Activated CD4-positive, alpha-beta T cell treated with anti-CD3 and anti-CD28 coated beads, Interleukin-2, amount 50 U/mL, for 16 hours (primary cell): ENCODE results near the gene ADD1.

Experiments
- DNase-seq: peaks from one replicate; pipeline ENCODE4 v3.0.0-alpha.2; 2020

Gene ADD1

DNA sequence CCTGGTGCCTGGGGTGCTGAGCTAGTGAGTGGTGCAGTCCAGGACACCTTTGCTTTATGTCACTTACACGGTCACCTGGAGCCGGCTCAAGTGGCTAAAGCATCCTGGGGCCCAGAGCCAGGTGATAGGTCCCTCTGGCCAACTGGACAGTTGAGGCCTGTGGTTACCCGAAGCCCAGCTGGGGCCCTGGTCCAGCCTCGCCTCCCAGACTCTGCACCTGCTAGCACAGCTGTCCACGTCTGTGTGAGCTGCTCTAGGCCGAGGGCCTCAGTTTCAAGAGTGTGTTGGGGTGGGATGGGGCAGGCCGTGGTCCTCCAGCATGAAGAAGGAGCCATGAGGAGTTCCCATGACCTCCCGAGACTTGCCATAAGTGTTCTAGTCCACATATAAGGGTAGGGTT lies 7.7 kb upstream of the ADD1 start:
- DNase-seq: no peak

DNA sequence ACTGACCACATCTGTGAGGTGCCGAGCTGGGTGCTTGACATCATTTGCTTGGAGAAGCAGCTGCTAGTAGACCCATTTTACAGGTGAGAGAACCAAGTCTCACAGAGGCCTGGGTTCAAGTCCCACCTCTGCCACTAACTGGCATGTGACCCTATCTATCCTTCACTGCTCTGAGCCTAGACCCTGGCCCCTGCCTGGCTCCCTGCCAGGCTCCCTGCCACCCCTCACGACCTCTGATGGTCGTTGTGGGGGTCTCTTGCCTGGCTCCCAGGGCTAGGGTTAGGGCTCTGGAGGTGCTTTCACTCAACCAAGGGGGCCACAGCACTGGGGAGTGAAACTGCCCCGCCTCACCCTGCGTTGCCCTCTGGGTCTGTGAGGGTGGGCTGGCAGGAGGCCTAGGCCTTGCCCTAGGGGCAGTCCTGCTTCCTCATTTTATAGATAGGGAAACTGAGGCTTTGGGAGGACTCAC lies 7.2 kb upstream of the ADD1 start:
- no peak for DNase-seq

- DNase-seq: no peak
Measured at GRCh38 chr4:2837110-2837903, 6.3 kb upstream of the ADD1 start.

DNA sequence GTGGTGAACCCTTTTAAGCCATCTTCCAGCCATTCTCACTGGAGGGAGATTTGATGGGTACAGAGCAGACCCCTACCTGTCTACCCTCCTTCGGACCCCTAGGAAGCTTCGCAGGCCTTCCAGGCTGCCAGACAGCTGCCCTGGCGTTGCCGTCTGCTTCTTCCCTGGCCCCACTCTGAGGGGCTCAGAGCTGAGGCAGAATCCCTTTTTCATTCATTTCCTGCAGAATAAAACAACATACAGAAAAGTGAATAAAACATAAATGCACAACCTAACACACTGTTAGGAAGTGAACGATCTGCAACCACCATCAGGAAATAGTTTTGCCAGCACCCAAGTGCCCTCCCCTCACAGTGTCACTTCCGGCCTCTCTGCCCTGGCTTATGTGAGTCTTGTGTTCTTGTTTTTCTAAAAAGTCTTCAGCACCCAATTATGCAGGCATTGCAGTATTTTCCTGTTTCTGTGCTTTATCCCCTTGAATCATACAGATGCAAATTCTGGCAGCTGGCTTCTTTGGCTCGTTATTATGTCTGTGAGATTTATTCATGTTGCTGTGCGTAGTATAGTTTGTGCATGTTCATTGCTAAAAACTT lies 5.6 kb upstream of the ADD1 start:
- peak; percentile 68 for DNase-seq

- DNase-seq: no peak
Measured at GRCh38 chr4:2839060-2839459, 4.6 kb upstream of the ADD1 start.

DNA sequence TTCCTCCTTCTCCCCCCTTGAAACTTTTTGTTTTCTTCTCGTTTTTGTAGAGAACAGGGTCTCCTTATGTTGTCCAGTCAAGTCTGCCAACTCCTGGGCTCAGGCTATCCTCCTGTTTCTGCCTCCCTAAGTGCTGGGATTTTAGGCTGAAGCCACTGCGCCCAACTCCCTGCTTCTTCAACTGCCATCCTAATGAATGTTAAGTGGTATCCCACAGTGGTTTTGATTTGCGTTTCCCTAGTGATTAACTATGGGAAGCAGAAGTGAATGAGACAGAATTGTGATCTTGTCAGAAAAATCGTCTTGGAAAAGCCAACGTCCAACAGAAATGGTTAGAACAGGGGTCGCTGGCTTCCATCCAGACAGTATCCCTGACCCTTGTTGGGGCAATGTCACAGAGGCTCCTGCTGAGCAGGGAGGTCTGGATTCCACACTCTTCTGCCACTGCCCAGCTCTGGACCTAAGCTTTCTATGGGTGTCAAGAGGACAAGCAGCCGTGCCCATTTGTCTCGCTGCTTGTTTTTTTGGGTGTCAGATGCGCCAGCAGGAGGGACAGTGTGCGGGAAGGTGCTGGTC lies 869 bp upstream of the ADD1 start:
- DNase-seq: no peak

- no peak for DNase-seq
Measured at GRCh38 chr4:2843941-2844584, 419 bp downstream of the ADD1 start.

DNA sequence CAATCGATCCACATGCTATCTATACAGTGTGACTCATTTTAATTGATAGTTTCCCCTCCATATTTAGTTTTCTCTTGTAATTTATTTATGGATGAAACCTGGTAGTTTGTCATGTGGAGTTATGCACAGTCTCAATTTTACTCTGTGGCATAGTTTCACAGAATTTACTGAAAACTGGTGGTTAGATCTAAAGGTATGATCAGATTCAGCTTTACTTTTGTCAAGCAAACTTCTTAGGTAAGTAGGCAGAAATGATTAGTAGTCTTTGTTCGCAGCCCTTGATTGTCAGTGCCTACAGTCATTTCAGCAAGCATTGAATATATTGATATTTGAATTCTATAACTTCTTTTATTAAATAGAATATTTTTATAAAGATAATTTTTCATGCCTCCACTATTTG lies 2.5 kb downstream of the ADD1 start:
- DNase-seq: peak; percentile 43

DNA sequence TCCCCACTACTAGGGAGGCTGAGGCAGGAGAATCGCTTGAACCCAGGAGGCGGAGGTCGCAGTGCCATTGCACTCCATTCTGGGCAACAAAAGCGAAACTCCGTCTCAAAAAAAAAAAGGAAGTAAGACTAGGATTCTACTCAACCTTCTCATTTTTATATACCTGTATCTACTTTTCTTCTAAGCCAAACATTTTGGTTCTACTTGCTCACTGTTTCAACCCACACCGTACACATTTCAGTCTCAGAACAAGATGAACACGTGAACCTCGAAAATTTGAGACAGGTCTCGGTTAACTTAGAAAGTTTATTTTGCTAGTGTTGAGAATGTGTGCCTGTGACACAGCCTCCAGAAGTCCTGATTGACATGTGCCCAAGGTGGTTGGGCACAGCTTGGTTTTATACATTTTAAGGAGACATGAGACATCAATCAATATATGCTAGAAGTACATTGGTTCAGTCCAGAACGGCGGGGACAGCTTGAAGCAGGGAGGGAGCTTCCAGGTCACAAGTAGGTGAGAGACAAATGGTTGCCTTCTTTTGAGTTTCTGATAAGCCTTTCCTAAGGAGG lies 3.7 kb downstream of the ADD1 start:
- no peak for DNase-seq

- DNase-seq: no peak
Measured at GRCh38 chr4:2848449-2848848, 4.8 kb downstream of the ADD1 start.

- no peak for DNase-seq
Measured at GRCh38 chr4:2849267-2850152, 5.9 kb downstream of the ADD1 start.

- DNase-seq: no peak
Measured at GRCh38 chr4:2850966-2851798, 7.5 kb downstream of the ADD1 start.

DNA sequence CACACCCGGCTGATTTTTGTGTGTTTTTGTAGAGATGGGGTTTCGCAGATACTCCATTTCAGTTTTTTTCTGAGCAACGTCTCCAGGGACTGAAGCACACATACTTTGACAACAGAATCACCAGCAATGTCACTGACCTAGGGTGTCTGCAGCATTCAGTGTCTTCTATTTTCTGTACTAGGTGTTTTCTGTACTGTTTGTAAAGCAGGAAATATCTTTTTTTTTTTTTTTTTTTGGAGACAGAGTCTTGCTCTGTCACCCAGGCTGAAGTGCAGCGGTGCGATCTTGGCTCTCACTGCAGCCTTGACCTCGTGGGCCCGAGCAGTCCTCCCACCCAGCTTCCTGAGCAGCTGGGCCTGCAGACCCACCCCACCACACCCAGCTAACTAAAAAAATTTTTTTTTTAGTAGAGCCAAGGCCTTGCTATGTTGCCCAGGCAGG lies 8.9 kb downstream of the ADD1 start:
- DNase-seq: no peak

DNA sequence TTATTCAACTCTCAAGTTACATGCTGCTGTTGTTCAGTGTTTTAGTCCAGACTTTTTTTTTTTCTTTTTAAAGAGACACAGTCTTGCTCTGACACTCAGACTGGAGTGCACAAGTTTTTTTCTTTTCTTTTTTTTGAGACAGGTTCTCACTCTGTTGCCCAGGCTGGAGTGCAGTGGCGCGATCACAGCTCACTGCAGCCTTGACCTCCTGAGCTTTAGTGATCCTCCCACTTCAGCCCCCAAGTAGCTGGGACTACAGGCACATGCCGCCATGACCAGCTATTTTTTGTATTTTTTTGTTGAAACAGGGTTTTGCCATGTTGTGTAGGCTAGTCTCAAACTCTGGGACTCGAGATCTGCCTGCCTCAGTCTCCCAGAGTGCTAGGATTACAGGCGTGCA lies 11.9 kb downstream of the ADD1 start:
- DNase-seq: no peak

DNA sequence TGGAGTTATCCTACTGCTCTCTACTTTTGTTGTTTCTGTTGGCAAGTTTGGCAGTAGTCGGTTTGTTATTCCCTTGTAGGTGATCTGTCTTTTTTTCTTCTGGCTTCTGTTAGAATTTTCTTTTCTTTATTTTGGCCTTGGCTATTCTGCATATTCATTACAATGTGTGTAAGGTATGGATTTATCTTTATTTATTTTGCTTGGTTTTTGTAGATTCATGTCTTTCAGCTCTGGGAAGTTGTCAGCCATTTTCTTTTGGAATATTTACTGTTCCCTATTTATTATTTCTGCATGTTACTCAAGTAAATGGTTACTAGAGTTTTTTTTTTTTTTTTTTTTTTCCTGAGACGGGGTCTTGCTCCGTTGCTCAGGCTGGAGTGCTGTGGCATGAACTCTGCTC lies 12.6 kb downstream of the ADD1 start:
- no peak for DNase-seq

- no peak for DNase-seq
Measured at GRCh38 chr4:2857349-2857927, 13.8 kb downstream of the ADD1 start.

DNA sequence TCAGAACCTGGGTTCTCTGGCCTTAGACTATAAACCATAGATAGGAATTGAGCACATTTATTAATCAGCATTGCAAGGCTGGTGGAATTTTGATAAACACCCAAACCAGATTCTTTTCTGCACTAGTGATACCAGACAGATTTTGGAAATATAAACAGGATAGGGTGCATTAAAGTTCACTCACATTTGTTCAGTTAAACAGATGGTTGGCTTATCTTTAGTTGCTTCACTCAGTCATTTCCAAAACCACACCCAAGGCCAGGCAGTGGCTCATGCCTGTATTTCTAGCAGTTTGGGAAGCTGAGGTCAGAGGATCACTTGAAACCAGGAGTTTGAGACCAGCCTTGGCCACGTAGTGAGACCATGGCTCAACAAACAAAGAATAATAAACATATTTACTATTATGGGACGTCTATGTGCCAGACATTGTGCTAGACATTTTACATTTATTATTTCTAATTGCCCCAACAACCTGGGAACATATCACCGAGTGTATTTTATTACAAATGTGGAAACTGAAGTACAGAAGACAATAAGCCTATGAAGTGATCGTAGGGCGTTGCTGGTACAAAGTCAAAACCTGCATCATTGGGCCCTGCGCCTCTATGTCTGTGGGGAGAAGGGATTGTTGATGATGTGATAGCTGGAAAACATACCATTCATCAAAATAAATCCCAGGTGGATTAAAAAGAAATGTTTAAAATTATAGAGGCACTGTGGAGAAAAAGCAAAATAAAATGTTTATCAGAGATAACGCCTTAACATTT lies 15.0 kb downstream of the ADD1 start:
- DNase-seq: no peak

- DNase-seq: no peak
Measured at GRCh38 chr4:2859514-2859913, 15.9 kb downstream of the ADD1 start.

- no peak for DNase-seq
Measured at GRCh38 chr4:2860391-2861348, 17.0 kb downstream of the ADD1 start.
